SK-N-SH (cell line): ENCODE data around the gene ANKRD2. TPM values are rescaled to one million over a fixed set of nuclear protein-coding genes. Genes with fewer than 3 reads are reported as not detected.

Source experiments
- CTCF ChIA-PET: fragments of 300-600, 350-600 bp; formaldehyde crosslinking; extraction: SDS; loops from one replicate; lab custom pipeline; 2021; lab: Yijun Ruan, JAX
- POLR2A ChIA-PET: fragments of 350-600 bp; sonication (Branson Sonifier 250); formaldehyde crosslinking; extraction: SDS; loops from one replicate; lab custom pipeline; 2020; ENCODE audit warnings: antibody characterized with exemption, inconsistent platforms; lab: Yijun Ruan, JAX
- DNase-seq: peaks from one replicate; pipeline ENCODE4 v3.0.0; 2012
- H2AFZ ChIP-seq: fragments of 200-600 bp; sonication (generic); 2 replicates; pipeline ENCODE4 v1.8.1; 2016; ENCODE audit warnings: antibody characterized with exemption, mild to moderate bottlenecking, low read depth
- H3F3A ChIP-seq: fragments of 200-600 bp; sonication (generic); replicated peaks from 2 replicates; pipeline ENCODE3; 2016; ENCODE audit warnings: antibody characterized with exemption, mild to moderate bottlenecking; ENCODE audit not compliant: insufficient read depth
- H3K27ac ChIP-seq, 2 experiments: fragments of 200-500 bp in 1 of 2; fragments of 200-600 bp in 1 of 2; sonication (Bioruptor generic) in 1 of 2; sonication (generic), shearing (Covaris generic) in 1 of 2; 2 replicates each; pipeline versions ENCODE4 v1.5.1 to v1.6.1; 2014 to 2016; ENCODE audit warnings: low read depth in 2 of 2, inconsistent platforms in 1 of 2, low read length in 1 of 2, mild to moderate bottlenecking in 1 of 2, mixed read lengths in 1 of 2
- H3K27me3 ChIP-seq: fragments of 200-600 bp; sonication (generic), shearing (Covaris generic); 2 replicates; pipeline ENCODE4 v1.6.1; 2016; ENCODE audit warnings: mixed run types; ENCODE audit not compliant: insufficient read depth
- H3K36me3 ChIP-seq, 2 experiments: fragments of 200-500 bp in 1 of 2; fragments of 200-600 bp in 1 of 2; sonication (Bioruptor generic) in 1 of 2; sonication (generic) in 1 of 2; replicated peaks in 1 of 2; 2 replicates each; pipeline versions ENCODE3 to v1.5.1; 2014 to 2016; ENCODE audit warnings: low read length in 1 of 2, mild to moderate bottlenecking in 1 of 2; ENCODE audit not compliant: insufficient read depth in 2 of 2, control insufficient read depth in 1 of 2
- H3K4me1 ChIP-seq, 2 experiments: fragments of 200-500 bp in 1 of 2; fragments of 200-600 bp in 1 of 2; sonication (Bioruptor generic) in 1 of 2; sonication (generic), shearing (Covaris generic) in 1 of 2; 2 replicates each; pipeline versions ENCODE4 v1.5.1 to v1.6.1; 2014 to 2016; ENCODE audit warnings: low read depth in 1 of 2, low read length in 1 of 2, mixed run types in 1 of 2; ENCODE audit not compliant: insufficient read depth in 2 of 2, control insufficient read depth in 1 of 2
- H3K4me2 ChIP-seq: fragments of 200-600 bp; sonication (generic), shearing (Covaris generic); 2 replicates; pipeline ENCODE4 v1.6.1; 2017; ENCODE audit warnings: mixed run types
- H3K4me3 ChIP-seq, 2 experiments: fragments of 200-500 bp in 1 of 2; fragments of 200-600 bp in 1 of 2; sonication (Bioruptor generic) in 1 of 2; sonication (generic), shearing (Covaris generic) in 1 of 2; 2 replicates each; pipeline versions ENCODE4 v1.5.1 to v1.8.1; 2014 to 2016; ENCODE audit warnings: low read depth in 2 of 2, inconsistent platforms in 1 of 2, low read length in 1 of 2, mild to moderate bottlenecking in 1 of 2, mixed read lengths in 1 of 2, moderate library complexity in 1 of 2
- H3K79me2 ChIP-seq: fragments of 200-600 bp; sonication (generic); 2 replicates; pipeline ENCODE4 v1.8.1; 2017; ENCODE audit warnings: mild to moderate bottlenecking; ENCODE audit not compliant: insufficient read depth
- H3K9ac ChIP-seq: fragments of 200-600 bp; sonication (generic); 2 replicates; pipeline ENCODE4 v1.6.1; 2017; ENCODE audit warnings: mixed run types
- H3K9me2 ChIP-seq: fragments of 200-600 bp; sonication (generic); 2 replicates; pipeline ENCODE4 v1.6.1; 2017; ENCODE audit warnings: mixed run types
- H3K9me3 ChIP-seq: fragments of 200-600 bp; sonication (generic); 2 replicates; pipeline ENCODE4 v1.6.1; 2017; ENCODE audit warnings: mixed run types, mild to moderate bottlenecking, moderate library complexity
- H4K20me1 ChIP-seq: fragments of 200-600 bp; sonication (generic); 2 replicates; pipeline ENCODE4 v1.6.1; 2017; ENCODE audit warnings: mild to moderate bottlenecking, mixed run types; ENCODE audit not compliant: insufficient read depth
- CHD2 ChIP-seq: fragments of 150-350 bp; IDR thresholded peaks from 2 replicates; pipeline ENCODE4 v1.6.1; 2018; ENCODE audit warnings: low read length; ENCODE audit not compliant: partially characterized antibody
- ELF1 ChIP-seq: IDR thresholded peaks from 2 replicates; pipeline ENCODE4 v1.4.0; 2012
- EP300 ChIP-seq, 2 experiments: IDR thresholded peaks; 2 replicates each; pipeline versions ENCODE4 v1.4.0 to v1.6.1; 2012; ENCODE audit warnings: borderline replicate concordance in 1 of 2, low read depth in 1 of 2, low read length in 1 of 2
- EZH2phosphoT487 ChIP-seq: fragments of 200-600 bp; sonication (generic); IDR thresholded peaks from 2 replicates; pipeline ENCODE4 v1.6.1; 2017; ENCODE audit warnings: low read depth, mixed run types, mild to moderate bottlenecking, antibody characterized with exemption, moderate library complexity, borderline replicate concordance
- FOXJ3 ChIP-seq: sonication (generic); formaldehyde crosslinking; IDR thresholded peaks from 2 replicates; pipeline ENCODE4 v1.5.1; 2020; ENCODE audit warnings: mild to moderate bottlenecking, missing genetic modification reagents
- FOXM1 ChIP-seq: IDR thresholded peaks from 2 replicates; pipeline ENCODE4 v1.4.0; 2012; ENCODE audit warnings: low read depth, mild to moderate bottlenecking
- GABPA ChIP-seq: IDR thresholded peaks from 2 replicates; pipeline ENCODE4 v1.4.0; 2012; ENCODE audit warnings: low read depth, mild to moderate bottlenecking
- GATA2 ChIP-seq: sonication (generic); formaldehyde crosslinking; IDR thresholded peaks from 2 replicates; pipeline ENCODE4 v1.5.0; 2020; ENCODE audit warnings: mild to moderate bottlenecking, missing genetic modification reagents
- JUND ChIP-seq: IDR thresholded peaks from 2 replicates; pipeline ENCODE4 v1.4.0; 2012
- NFIC ChIP-seq: IDR thresholded peaks from 2 replicates; pipeline ENCODE4 v1.4.0; 2012; ENCODE audit warnings: borderline replicate concordance
- NRF1 ChIP-seq: IDR thresholded peaks from 2 replicates; pipeline ENCODE4 v1.6.1; 2012; ENCODE audit warnings: low read depth, mild to moderate bottlenecking, low read length
- POLR2AphosphoS5 ChIP-seq: IDR thresholded peaks from 2 replicates; pipeline ENCODE4 v1.6.1; 2012; ENCODE audit warnings: low read depth, low read length
- RAD21 ChIP-seq: IDR thresholded peaks from 2 replicates; pipeline ENCODE4 v1.6.1; 2012; ENCODE audit warnings: mild to moderate bottlenecking, low read length
- SIN3A ChIP-seq: IDR thresholded peaks from 2 replicates; pipeline ENCODE4 v1.6.1; 2012; ENCODE audit warnings: low read depth, mild to moderate bottlenecking, low read length, moderate library complexity, borderline replicate concordance
- SMC3 ChIP-seq: IDR thresholded peaks from 2 replicates; pipeline ENCODE4 v1.6.1; 2012; ENCODE audit warnings: low read depth, low read length, improper control_type of control experiment
- TCF12 ChIP-seq: IDR thresholded peaks from 2 replicates; pipeline ENCODE4 v1.4.0; 2012
- TEAD4 ChIP-seq: IDR thresholded peaks from 2 replicates; pipeline ENCODE4 v1.4.0; 2012; ENCODE audit warnings: mild to moderate bottlenecking, borderline replicate concordance; ENCODE audit not compliant: insufficient read depth
- YY1 ChIP-seq: IDR thresholded peaks from 2 replicates; pipeline ENCODE4 v1.4.0; 2012; ENCODE audit warnings: low read depth, mild to moderate bottlenecking
- WGBS: methylation state at CpG from one replicate; pipeline ENCODE4 v1.1.6; 2017; ENCODE audit warnings: low lambda C conversion rate; 5-methylcytosine and 5-hydroxymethylcytosine counted together
- polyA plus RNA-seq, 3 experiments: library from polyadenylated mRNA; depleted of rRNA; stranded (reverse); fragments of >200 nt; gene quantifications; 2 replicates each; pipeline ENCODE4 v1.2.3, GENCODE V29; 2012
- TF ChIP-seq, protein P1 (sequence below): IDR thresholded peaks from 2 replicates; pipeline ENCODE4 v1.4.0; 2012; ENCODE audit warnings: low read depth, borderline replicate concordance
- TF ChIP-seq, protein P2 (sequence below): IDR thresholded peaks from 2 replicates; pipeline ENCODE4 v1.6.1; 2012; ENCODE audit warnings: mild to moderate bottlenecking, low read depth, low read length, moderate library complexity

Gene ANKRD2
- polyA plus RNA-seq, 1 of the 3 experiments (the other 2 are of a cell fraction) = 0.72 TPM

DNA sequence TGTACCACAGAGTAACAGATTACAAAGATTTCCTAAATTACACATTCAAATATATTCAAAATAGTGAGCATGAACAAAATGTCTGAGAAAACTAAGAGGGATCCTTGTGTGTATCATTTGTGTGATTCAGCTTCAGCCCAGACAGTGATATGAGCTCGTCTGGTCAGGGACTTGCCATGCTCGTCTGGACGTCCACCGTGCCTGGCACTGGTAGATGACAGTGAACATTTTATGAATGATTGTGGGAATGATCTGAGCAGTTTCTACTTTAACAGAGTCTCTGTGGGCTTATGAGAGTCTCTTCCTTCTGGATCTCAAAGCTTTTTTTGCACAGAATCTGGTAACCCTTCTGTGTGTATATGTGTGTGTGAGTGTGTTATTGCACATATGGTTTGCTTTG is 34.2 kb upstream of the ANKRD2 start:
- CTCF ChIA-PET = interaction anchor here (0.6 to 8.6 kb wide), 3 partner anchors 10 to 74 kb away, joined by 3 to 61 read pairs (median 6); no protein-coding TSS in a partner anchor
- peaks cover 16 to 47% of the 10 kb centered on the region in 2 experiments; a peak in 3 of 4 replicates for H3K4me1 ChIP-seq
- H3K9ac ChIP-seq = no peak overlapping the region; the same call in 1 of the 2 replicates

DNA sequence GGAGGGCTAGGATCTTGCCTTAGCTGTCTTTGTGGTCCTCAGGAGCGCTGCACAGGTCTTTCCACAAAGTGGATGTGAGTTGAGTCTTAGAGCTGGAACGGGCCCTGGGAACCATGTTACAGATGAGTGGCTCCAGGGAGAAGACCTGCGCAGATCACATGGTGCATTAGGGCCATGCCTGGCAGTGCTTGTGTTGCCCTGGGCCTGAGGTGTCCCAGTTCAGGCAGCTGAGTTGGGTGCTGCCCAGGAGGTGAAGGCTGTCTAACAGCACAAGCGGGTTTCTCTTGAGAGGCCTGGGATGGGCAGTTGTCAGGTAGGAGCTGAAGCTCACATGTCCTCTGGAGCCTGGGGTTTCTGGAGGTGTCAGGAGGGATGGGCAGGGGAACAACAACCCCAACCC is 33.7 kb upstream of the ANKRD2 start:
- 90% methylated on average over 3 of the region's 4 CpGs for WGBS

More for the DNA sequence above, 34.2 kb upstream of the ANKRD2 start:
- Histone ChIP-seq H3K9me2 (no peaks in the 10 kb centered on the region), H3K27ac (peak overlapping the region; percentile 67 to 100), H3K4me2 (peak overlapping the region; percentile 17; the same call in 1 of the 2 replicates), H3K9me3 (no peaks in the 10 kb centered on the region), H3K79me2 (peaks cover 63% of the 10 kb centered on the region), H3K27me3 (no peaks in the 10 kb centered on the region), H3K36me3 (no peaks in the 10 kb centered on the region), H4K20me1 (peaks cover 1% of the 10 kb centered on the region; the same call in 1 of the 2 replicates), H3F3A (peaks cover 24% of the 10 kb centered on the region), H2AFZ (no peak overlapping the region), H3K4me3 (no peak overlapping the region)
- no peak for DNase-seq
- 17% methylated on average over 4 of the region's 4 CpGs for WGBS
- POLR2A ChIA-PET = no interaction called here
- TF ChIP-seq, protein P1, sequence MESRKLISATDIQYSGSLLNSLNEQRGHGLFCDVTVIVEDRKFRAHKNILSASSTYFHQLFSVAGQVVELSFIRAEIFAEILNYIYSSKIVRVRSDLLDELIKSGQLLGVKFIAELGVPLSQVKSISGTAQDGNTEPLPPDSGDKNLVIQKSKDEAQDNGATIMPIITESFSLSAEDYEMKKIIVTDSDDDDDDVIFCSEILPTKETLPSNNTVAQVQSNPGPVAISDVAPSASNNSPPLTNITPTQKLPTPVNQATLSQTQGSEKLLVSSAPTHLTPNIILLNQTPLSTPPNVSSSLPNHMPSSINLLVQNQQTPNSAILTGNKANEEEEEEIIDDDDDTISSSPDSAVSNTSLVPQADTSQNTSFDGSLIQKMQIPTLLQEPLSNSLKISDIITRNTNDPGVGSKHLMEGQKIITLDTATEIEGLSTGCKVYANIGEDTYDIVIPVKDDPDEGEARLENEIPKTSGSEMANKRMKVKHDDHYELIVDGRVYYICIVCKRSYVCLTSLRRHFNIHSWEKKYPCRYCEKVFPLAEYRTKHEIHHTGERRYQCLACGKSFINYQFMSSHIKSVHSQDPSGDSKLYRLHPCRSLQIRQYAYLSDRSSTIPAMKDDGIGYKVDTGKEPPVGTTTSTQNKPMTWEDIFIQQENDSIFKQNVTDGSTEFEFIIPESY = no peak
- TF ChIP-seq ELF1 (no peak), POLR2AphosphoS5 (no peak), NRF1 (no peak), SIN3A (no peak)

More for the DNA sequence above, 33.7 kb upstream of the ANKRD2 start:
- TF ChIP-seq RAD21 (no peak), GABPA (no peak), EZH2phosphoT487 (no peak), CHD2 (no peak), FOXM1 (no peak), NFIC (no peak), TEAD4 (no peak), ELF1 (no peak), TCF12 (no peak), SMC3 (no peak), JUND (no peak), EP300 (IDR thresholded peaks at IDR 0.05; ENCODE audit: borderline replicate concordance in 1 of 2, low read depth in 1 of 2, low read length in 1 of 2) (no peak), YY1 (no peak), GATA2 (CRISPR knock-in tag) (no peak), FOXJ3 (CRISPR knock-in tag) (no peak)
- TF ChIP-seq, protein P2, sequence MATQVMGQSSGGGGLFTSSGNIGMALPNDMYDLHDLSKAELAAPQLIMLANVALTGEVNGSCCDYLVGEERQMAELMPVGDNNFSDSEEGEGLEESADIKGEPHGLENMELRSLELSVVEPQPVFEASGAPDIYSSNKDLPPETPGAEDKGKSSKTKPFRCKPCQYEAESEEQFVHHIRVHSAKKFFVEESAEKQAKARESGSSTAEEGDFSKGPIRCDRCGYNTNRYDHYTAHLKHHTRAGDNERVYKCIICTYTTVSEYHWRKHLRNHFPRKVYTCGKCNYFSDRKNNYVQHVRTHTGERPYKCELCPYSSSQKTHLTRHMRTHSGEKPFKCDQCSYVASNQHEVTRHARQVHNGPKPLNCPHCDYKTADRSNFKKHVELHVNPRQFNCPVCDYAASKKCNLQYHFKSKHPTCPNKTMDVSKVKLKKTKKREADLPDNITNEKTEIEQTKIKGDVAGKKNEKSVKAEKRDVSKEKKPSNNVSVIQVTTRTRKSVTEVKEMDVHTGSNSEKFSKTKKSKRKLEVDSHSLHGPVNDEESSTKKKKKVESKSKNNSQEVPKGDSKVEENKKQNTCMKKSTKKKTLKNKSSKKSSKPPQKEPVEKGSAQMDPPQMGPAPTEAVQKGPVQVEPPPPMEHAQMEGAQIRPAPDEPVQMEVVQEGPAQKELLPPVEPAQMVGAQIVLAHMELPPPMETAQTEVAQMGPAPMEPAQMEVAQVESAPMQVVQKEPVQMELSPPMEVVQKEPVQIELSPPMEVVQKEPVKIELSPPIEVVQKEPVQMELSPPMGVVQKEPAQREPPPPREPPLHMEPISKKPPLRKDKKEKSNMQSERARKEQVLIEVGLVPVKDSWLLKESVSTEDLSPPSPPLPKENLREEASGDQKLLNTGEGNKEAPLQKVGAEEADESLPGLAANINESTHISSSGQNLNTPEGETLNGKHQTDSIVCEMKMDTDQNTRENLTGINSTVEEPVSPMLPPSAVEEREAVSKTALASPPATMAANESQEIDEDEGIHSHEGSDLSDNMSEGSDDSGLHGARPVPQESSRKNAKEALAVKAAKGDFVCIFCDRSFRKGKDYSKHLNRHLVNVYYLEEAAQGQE = no peak
- TF ChIP-seq, protein P1 = no peak
- TF ChIP-seq, all 33 proteins: peak for 0
- Histone ChIP-seq H3K36me3 (no peaks in the 10 kb centered on the region), H3K9ac (no peak overlapping the region; the same call in 1 of the 2 replicates), H3K4me1 (peaks cover 16 to 47% of the 10 kb centered on the region in 2 experiments; a peak in 3 of 4 replicates), H3K79me2 (peaks cover 62% of the 10 kb centered on the region), H3K9me3 (no peaks in the 10 kb centered on the region), H3K4me3 (no peak overlapping the region), H3K27me3 (no peaks in the 10 kb centered on the region), H2AFZ (no peak overlapping the region), H3K9me2 (no peaks in the 10 kb centered on the region), H3F3A (peaks cover 25% of the 10 kb centered on the region), H3K27ac (peak overlapping the region; percentile 67 to 100), H4K20me1 (no peaks in the 10 kb centered on the region), H3K4me2 (peak overlapping the region; percentile 17; the same call in 1 of the 2 replicates)
- no peak for DNase-seq
- ChIA-PET POLR2A (interaction anchor here (0.7 kb wide), 1 partner anchor 146 kb away, joined by 5 read pairs; no protein-coding TSS in a partner anchor), CTCF (interaction anchor here (0.6 to 8.6 kb wide), 4 partner anchors 9 to 76 kb away, joined by 3 to 61 read pairs (median 4); no protein-coding TSS in a partner anchor)
